Dedifferentiated amniotic fluid mesenchymal stem cell (primary cell): ENCODE measurements around the gene STAM2.
"Not testable (repeated sequence)": the region's sequence is repeated elsewhere in the genome, so short reads cannot be mapped to it uniquely, and the experiment has no call there.

Source experiments
- DNase-seq: peaks from one replicate; pipeline ENCODE4 v3.0.0-alpha.2; 2016; ENCODE audit errors: extremely low spot score

The STAM2 gene

GRCh38 chr2:152175368-152176112, at the start of gene STAM2:
Gene STAM2, minus strand, starts transcription at chr2:152175763. Its CDS starts 121 bp downstream, at chr2:152175642.
- peak; percentile 90 for DNase-seq

GRCh38 chr2:152223977-152224376, 48.4 kb upstream of the STAM2 start:
- DNase-seq = no peak

- peak; percentile 77 for DNase-seq
These were observed 47.5 kb upstream of the STAM2 start for GRCh38 chr2:152222975-152223637.

- peak; percentile 17 for DNase-seq
These were observed 46.3 kb upstream of the STAM2 start for GRCh38 chr2:152221839-152222238.

GRCh38 chr2:152219077-152219828, 43.7 kb upstream of the STAM2 start:
- no peak for DNase-seq

- DNase-seq = no peak
These were observed 25.9 kb upstream of the STAM2 start for GRCh38 chr2:152201466-152201830.

- peak; percentile 94 for DNase-seq
These were observed 25.3 kb upstream of the STAM2 start for GRCh38 chr2:152200565-152201465.

- DNase-seq = no peak
These were observed 24.5 kb upstream of the STAM2 start for GRCh38 chr2:152200101-152200500.

- DNase-seq = no peak
These were observed 22.9 kb upstream of the STAM2 start for GRCh38 chr2:152198499-152198898.

GRCh38 chr2:152197508-152198284, 22.1 kb upstream of the STAM2 start:
- DNase-seq = not testable (repeated sequence)

GRCh38 chr2:152189622-152190495, 14.3 kb upstream of the STAM2 start:
- peak; percentile 87 for DNase-seq

- not testable (repeated sequence) for DNase-seq
These were observed 11.2 kb upstream of the STAM2 start for GRCh38 chr2:152186808-152187207.

GRCh38 chr2:152186262-152186661, 10.7 kb upstream of the STAM2 start:
- DNase-seq = no peak

- no peak for DNase-seq
These were observed 8.0 kb upstream of the STAM2 start for GRCh38 chr2:152183401-152184073.

GRCh38 chr2:152177667-152178066, 2.1 kb upstream of the STAM2 start:
- not testable (repeated sequence) for DNase-seq

GRCh38 chr2:152176113-152176714, 651 bp upstream of the STAM2 start:
- peak; percentile 17 for DNase-seq

GRCh38 chr2:152175012-152175367, 573 bp downstream of the STAM2 start:
- DNase-seq = peak; percentile 26

- no peak for DNase-seq
These were observed 989 bp downstream of the STAM2 start for GRCh38 chr2:152174574-152174973.

- DNase-seq = no peak
These were observed 1.7 kb downstream of the STAM2 start for GRCh38 chr2:152173831-152174230.
